Measurements from ENCODE around the gene STAG2. TPM values are rescaled to one million over a fixed set of nuclear protein-coding genes. Genes with fewer than 3 reads are reported as not detected.

The STAG2 gene
- polyA plus RNA-seq, 3 donors, result 20.6 to 56.2 (median 40.9) TPM

- no peak overlapping the region for H2AFZ ChIP-seq (ENCODE audit: insufficient read depth, low read depth, low read length, poor library complexity, severe bottlenecking)
- Mint-ChIP-seq H3K36me3 (peaks cover 24 to 28% of the 10 kb centered on the region in 2 donors), H3K4me1 (no peaks in the 10 kb centered on the region), H3K4me3 (no peak overlapping the region), H3K27me3 (ENCODE audit: low read depth in 3 of 3) (no peaks in the 10 kb centered on the region), H3K27ac (no peak overlapping the region), H3K9me3 (peaks cover 0 to 1% (median 0%) of the 10 kb centered on the region in 7 donors)
- no peak overlapping the region for H3K27ac ChIP-seq (ENCODE audit: low read depth in 1 of 2, low read length in 2 of 2)
- H3K9me3 ChIP-seq (replicated peaks in 1 of 2; ENCODE audit: control insufficient read depth in 1 of 2, insufficient read depth in 1 of 2, low read length in 2 of 2), result no peaks in the 10 kb centered on the region
- peaks cover 29 to 61% of the 10 kb centered on the region in 2 donors for H3K36me3 ChIP-seq (replicated peaks in 1 of 2; ENCODE audit: control insufficient read depth in 1 of 2, insufficient read depth in 2 of 2, low read length in 2 of 2)
- no peaks in the 10 kb centered on the region for H3K4me1 ChIP-seq (ENCODE audit: control insufficient read depth in 1 of 2, insufficient read depth in 2 of 2, low read length in 2 of 2)
- H3K4me2 ChIP-seq (replicated peaks; ENCODE audit: extremely low read depth, low read length, poor library complexity, severe bottlenecking), result no peak overlapping the region
- H4K20me1 ChIP-seq (ENCODE audit: insufficient read depth, low read length), result peaks cover 71% of the 10 kb centered on the region
- DNase-seq, result no peak
- peaks cover 54% of the 10 kb centered on the region for H3K79me2 ChIP-seq (ENCODE audit: insufficient read depth, low read length)
- H3K9ac ChIP-seq (ENCODE audit: insufficient read depth, low read length, poor library complexity, severe bottlenecking), result no peak overlapping the region
- WGBS (ENCODE audit: insufficient coverage), result no CpG with 5 or more reads among the region's 1 CpG
- TF ChIP-seq CTCF (IDR thresholded peaks at IDR 0.05), result no peak
- no peak overlapping the region for H3K4me3 ChIP-seq (replicated peaks in 1 of 3; ENCODE audit: low read depth in 2 of 3, low read length in 3 of 3)
- intact Hi-C loops (cut with micrococcal nuclease), result no loop called here
- no peaks in the 10 kb centered on the region for H3K27me3 ChIP-seq (ENCODE audit: control insufficient read depth in 2 of 2, insufficient read depth in 2 of 2, low read length in 2 of 2)
These were observed 65.0 kb downstream of the STAG2 start for GRCh38 chrX:124026529-124026928.

- no peaks in the 10 kb centered on the region for H3K27me3 Mint-ChIP-seq (ENCODE audit: low read depth in 3 of 3)
- Histone ChIP-seq H3K4me1 (ENCODE audit: control insufficient read depth in 1 of 2, insufficient read depth in 2 of 2, low read length in 2 of 2) (no peaks in the 10 kb centered on the region), H3K79me2 (ENCODE audit: insufficient read depth, low read length) (peaks cover 38% of the 10 kb centered on the region), H3K9me3 (replicated peaks in 1 of 2; ENCODE audit: control insufficient read depth in 1 of 2, insufficient read depth in 1 of 2, low read length in 2 of 2) (no peaks in the 10 kb centered on the region), H3K27me3 (ENCODE audit: control insufficient read depth in 2 of 2, insufficient read depth in 2 of 2, low read length in 2 of 2) (no peaks in the 10 kb centered on the region), H3K4me2 (replicated peaks; ENCODE audit: extremely low read depth, low read length, poor library complexity, severe bottlenecking) (no peak overlapping the region), H3K9ac (ENCODE audit: insufficient read depth, low read length, poor library complexity, severe bottlenecking) (no peak overlapping the region), H3K36me3 (replicated peaks in 1 of 2; ENCODE audit: control insufficient read depth in 1 of 2, insufficient read depth in 2 of 2, low read length in 2 of 2) (peaks cover 35 to 67% of the 10 kb centered on the region in 2 donors), H3K4me3 (replicated peaks in 1 of 3; ENCODE audit: low read depth in 2 of 3, low read length in 3 of 3) (no peak overlapping the region), H3K27ac (ENCODE audit: low read depth in 1 of 2, low read length in 2 of 2) (no peak overlapping the region), H2AFZ (ENCODE audit: insufficient read depth, low read depth, low read length, poor library complexity, severe bottlenecking) (no peak overlapping the region), H4K20me1 (ENCODE audit: insufficient read depth, low read length) (peaks cover 65% of the 10 kb centered on the region)
- no peak overlapping the region for H3K27ac Mint-ChIP-seq
- no peak for DNase-seq
- H3K4me3 Mint-ChIP-seq, result no peak overlapping the region
- H3K4me1 Mint-ChIP-seq, result no peaks in the 10 kb centered on the region
- intact Hi-C loops (cut with micrococcal nuclease), result no loop called here
- no peaks in the 10 kb centered on the region for H3K9me3 Mint-ChIP-seq
- 100% methylated on average over 1 of the region's 3 CpGs for WGBS (ENCODE audit: insufficient coverage)
- H3K36me3 Mint-ChIP-seq, result peaks cover 21 to 23% of the 10 kb centered on the region in 2 donors
- no peak for TF ChIP-seq CTCF (IDR thresholded peaks at IDR 0.05)
These were observed 66.7 kb downstream of the STAG2 start for GRCh38 chrX:124028182-124028581.
